Measurements from ENCODE around the gene NUMB. TPM values are rescaled to one million over a fixed set of nuclear protein-coding genes. Genes with fewer than 3 reads are reported as not detected.

Gene NUMB
- polyA plus RNA-seq, 1 donor from 2014 or later: 11.5 TPM

DNA sequence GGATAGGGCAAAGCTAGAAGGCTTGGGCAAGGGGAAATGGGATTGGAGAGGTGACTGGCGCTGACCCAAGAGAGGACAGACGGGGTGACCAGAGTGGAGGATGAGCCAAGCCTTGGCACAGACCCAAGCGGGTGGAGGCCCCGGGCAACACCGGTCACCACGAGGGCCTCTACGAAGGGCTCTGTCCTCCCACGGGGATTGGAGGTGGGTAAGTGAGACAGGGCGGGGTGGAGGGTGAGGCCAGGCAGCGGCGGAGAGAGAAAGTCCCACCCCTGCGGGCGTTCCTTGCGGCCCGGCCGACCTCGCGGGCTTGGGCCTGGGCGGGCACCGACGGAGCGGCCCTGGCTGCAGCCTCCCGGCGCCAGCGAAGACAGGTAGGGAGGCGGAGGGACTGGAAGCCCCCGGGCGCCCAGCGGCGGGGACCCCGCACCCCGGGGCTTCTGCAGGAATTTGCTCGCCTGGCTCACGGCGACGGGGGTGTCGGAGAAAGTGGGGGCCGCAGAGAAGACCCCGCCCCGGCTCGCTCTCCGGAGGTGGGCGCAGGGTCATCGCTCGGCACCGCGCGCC is 221.0 kb downstream of the NUMB start, which contains the start of gene PAPLN:
Gene PAPLN, plus strand, starts transcription at position 288 of the 567 bp plus-strand sequence. CDS start 2,273 bp downstream, outside the sequence.
- Histone ChIP-seq H3K27ac (ENCODE audit: low read length) (no peak within 1 kb of the TSS), H3K36me3 (ENCODE audit: insufficient read depth, low read length) (no peaks in the 10 kb centered on the region), H3K27me3 (ENCODE audit: insufficient read depth, low read depth, low read length) (peaks cover 47% of the 10 kb centered on the region), H3K9ac (ENCODE audit: low read length) (no peak within 1 kb of the TSS), H3K9me2 (ENCODE audit: insufficient read depth, low read length) (no peaks in the 10 kb centered on the region), H2AFZ (ENCODE audit: low read depth, low read length) (no peak within 1 kb of the TSS), H4K20me1 (ENCODE audit: insufficient read depth) (no peaks in the 10 kb centered on the region), H3F3A (ENCODE audit: insufficient read depth, low read length, poor library complexity, severe bottlenecking) (no peaks in the 10 kb centered on the region), H3K4me3 (ENCODE audit: low read length) (peak within 1 kb of the TSS; percentile 57), H3K9me3 (ENCODE audit: low read length) (no peaks in the 10 kb centered on the region), H3K4me2 (ENCODE audit: low read length) (no peak within 1 kb of the TSS), H3K79me2 (replicated peaks; ENCODE audit: insufficient read depth, low read length) (no peaks in the 10 kb centered on the region)
- TF ChIP-seq EZH2 (IDR thresholded peaks at IDR 0.05; ENCODE audit: borderline replicate concordance, insufficient read depth, low read length, poor library complexity, severe bottlenecking): no peak
- no peak for TF ChIP-seq POLR2AphosphoS5 (IDR thresholded peaks at IDR 0.05)
- no peak for TF ChIP-seq MXI1 (conservative IDR thresholded peaks at IDR 0.05; ENCODE audit: poor library complexity, severe bottlenecking)
- no peak for TF ChIP-seq RAD21 (conservative IDR thresholded peaks at IDR 0.05)
- TF ChIP-seq, protein P1, sequence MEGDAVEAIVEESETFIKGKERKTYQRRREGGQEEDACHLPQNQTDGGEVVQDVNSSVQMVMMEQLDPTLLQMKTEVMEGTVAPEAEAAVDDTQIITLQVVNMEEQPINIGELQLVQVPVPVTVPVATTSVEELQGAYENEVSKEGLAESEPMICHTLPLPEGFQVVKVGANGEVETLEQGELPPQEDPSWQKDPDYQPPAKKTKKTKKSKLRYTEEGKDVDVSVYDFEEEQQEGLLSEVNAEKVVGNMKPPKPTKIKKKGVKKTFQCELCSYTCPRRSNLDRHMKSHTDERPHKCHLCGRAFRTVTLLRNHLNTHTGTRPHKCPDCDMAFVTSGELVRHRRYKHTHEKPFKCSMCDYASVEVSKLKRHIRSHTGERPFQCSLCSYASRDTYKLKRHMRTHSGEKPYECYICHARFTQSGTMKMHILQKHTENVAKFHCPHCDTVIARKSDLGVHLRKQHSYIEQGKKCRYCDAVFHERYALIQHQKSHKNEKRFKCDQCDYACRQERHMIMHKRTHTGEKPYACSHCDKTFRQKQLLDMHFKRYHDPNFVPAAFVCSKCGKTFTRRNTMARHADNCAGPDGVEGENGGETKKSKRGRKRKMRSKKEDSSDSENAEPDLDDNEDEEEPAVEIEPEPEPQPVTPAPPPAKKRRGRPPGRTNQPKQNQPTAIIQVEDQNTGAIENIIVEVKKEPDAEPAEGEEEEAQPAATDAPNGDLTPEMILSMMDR (IDR thresholded peaks at IDR 0.05; ENCODE audit: poor library complexity, severe bottlenecking): no peak

DNA sequence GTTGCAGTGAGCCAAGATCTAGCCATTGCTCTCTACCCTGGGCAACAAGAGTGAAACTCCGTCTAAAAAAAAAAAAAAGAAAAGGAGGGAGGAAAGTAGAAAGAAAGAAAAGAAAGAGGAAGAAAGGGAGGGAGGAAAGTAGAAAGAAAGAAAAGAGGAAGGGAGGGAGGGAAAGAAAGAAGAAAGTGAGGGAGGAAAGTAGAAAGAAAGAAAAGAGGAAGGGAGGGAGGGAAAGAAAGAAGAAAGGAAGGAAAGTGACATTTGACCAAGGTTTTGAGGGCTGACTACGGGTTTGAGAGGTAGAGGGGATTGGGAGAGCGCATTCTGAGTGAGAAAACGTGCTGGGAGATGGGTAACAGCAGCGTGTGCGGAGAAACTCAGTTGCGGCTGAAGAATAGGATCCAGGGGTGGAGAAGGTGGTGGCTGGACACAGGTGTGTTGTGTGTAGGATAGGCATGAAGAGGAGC is 221.6 kb downstream of the NUMB start:
- Histone ChIP-seq H4K20me1 (ENCODE audit: insufficient read depth) (no peaks in the 10 kb centered on the region), H3K79me2 (replicated peaks; ENCODE audit: insufficient read depth, low read length) (no peaks in the 10 kb centered on the region), H3K36me3 (ENCODE audit: insufficient read depth, low read length) (no peaks in the 10 kb centered on the region), H3K4me2 (ENCODE audit: low read length) (no peak overlapping the region), H3K9me2 (ENCODE audit: insufficient read depth, low read length) (no peaks in the 10 kb centered on the region), H3K9me3 (ENCODE audit: low read length) (no peaks in the 10 kb centered on the region), H2AFZ (ENCODE audit: low read depth, low read length) (no peak overlapping the region), H3F3A (ENCODE audit: insufficient read depth, low read length, poor library complexity, severe bottlenecking) (no peaks in the 10 kb centered on the region), H3K27me3 (ENCODE audit: insufficient read depth, low read depth, low read length) (peaks cover 47% of the 10 kb centered on the region), H3K4me3 (ENCODE audit: low read length) (no peak overlapping the region), H3K9ac (ENCODE audit: low read length) (no peak overlapping the region), H3K27ac (ENCODE audit: low read length) (no peak overlapping the region)
- TF ChIP-seq POLR2AphosphoS5 (IDR thresholded peaks at IDR 0.05) (no peak), MXI1 (conservative IDR thresholded peaks at IDR 0.05; ENCODE audit: poor library complexity, severe bottlenecking) (no peak), SMC3 (conservative IDR thresholded peaks at IDR 0.05; ENCODE audit: poor library complexity) (no peak), RAD21 (conservative IDR thresholded peaks at IDR 0.05) (no peak), EZH2 (IDR thresholded peaks at IDR 0.05; ENCODE audit: borderline replicate concordance, insufficient read depth, low read length, poor library complexity, severe bottlenecking) (no peak), TAF1 (IDR thresholded peaks at IDR 0.05; ENCODE audit: low read depth) (no peak), EP300 (conservative IDR thresholded peaks at IDR 0.05; ENCODE audit: poor library complexity, severe bottlenecking) (no peak)
- TF ChIP-seq, protein P1 (IDR thresholded peaks at IDR 0.05; ENCODE audit: poor library complexity, severe bottlenecking): no peak

DNA sequence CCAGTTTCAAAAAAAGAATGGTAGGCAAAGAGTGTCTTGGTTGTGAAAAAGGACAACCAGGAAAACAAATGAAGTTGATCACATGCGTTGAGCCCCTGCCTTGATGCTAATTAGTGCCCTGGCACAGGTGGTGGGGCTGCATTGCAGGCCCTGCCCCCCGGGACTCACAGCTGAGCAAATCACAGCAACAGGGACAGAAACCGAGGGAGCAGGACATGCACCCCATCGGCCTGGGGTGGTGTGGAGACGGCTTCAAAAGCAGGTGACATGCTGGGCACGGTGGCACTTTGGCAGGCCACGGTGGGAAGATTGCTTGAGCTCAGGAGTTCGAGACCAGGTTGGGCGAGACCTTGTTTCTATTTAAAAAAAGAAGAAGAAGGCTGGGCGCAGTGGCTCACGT is 222.2 kb downstream of the NUMB start:
- peaks cover 47% of the 10 kb centered on the region for H3K27me3 ChIP-seq (ENCODE audit: insufficient read depth, low read depth, low read length)
- H3K4me2 ChIP-seq (ENCODE audit: low read length): peak overlapping the region; percentile 65
- no peaks in the 10 kb centered on the region for H4K20me1 ChIP-seq (ENCODE audit: insufficient read depth)
- H3K79me2 ChIP-seq (replicated peaks; ENCODE audit: insufficient read depth, low read length): no peaks in the 10 kb centered on the region
- TF ChIP-seq RAD21 (conservative IDR thresholded peaks at IDR 0.05) (no peak), EP300 (conservative IDR thresholded peaks at IDR 0.05; ENCODE audit: poor library complexity, severe bottlenecking) (no peak), POLR2AphosphoS5 (IDR thresholded peaks at IDR 0.05) (no peak), MXI1 (conservative IDR thresholded peaks at IDR 0.05; ENCODE audit: poor library complexity, severe bottlenecking) (no peak), TAF1 (IDR thresholded peaks at IDR 0.05; ENCODE audit: low read depth) (no peak), EZH2 (IDR thresholded peaks at IDR 0.05; ENCODE audit: borderline replicate concordance, insufficient read depth, low read length, poor library complexity, severe bottlenecking) (no peak), SMC3 (conservative IDR thresholded peaks at IDR 0.05; ENCODE audit: poor library complexity) (no peak)
- TF ChIP-seq, protein P1 (IDR thresholded peaks at IDR 0.05; ENCODE audit: poor library complexity, severe bottlenecking): no peak
- TF ChIP-seq, protein P2, sequence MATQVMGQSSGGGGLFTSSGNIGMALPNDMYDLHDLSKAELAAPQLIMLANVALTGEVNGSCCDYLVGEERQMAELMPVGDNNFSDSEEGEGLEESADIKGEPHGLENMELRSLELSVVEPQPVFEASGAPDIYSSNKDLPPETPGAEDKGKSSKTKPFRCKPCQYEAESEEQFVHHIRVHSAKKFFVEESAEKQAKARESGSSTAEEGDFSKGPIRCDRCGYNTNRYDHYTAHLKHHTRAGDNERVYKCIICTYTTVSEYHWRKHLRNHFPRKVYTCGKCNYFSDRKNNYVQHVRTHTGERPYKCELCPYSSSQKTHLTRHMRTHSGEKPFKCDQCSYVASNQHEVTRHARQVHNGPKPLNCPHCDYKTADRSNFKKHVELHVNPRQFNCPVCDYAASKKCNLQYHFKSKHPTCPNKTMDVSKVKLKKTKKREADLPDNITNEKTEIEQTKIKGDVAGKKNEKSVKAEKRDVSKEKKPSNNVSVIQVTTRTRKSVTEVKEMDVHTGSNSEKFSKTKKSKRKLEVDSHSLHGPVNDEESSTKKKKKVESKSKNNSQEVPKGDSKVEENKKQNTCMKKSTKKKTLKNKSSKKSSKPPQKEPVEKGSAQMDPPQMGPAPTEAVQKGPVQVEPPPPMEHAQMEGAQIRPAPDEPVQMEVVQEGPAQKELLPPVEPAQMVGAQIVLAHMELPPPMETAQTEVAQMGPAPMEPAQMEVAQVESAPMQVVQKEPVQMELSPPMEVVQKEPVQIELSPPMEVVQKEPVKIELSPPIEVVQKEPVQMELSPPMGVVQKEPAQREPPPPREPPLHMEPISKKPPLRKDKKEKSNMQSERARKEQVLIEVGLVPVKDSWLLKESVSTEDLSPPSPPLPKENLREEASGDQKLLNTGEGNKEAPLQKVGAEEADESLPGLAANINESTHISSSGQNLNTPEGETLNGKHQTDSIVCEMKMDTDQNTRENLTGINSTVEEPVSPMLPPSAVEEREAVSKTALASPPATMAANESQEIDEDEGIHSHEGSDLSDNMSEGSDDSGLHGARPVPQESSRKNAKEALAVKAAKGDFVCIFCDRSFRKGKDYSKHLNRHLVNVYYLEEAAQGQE (IDR thresholded peaks at IDR 0.05; ENCODE audit: borderline replicate concordance): no peak
- no peak overlapping the region for H2AFZ ChIP-seq (ENCODE audit: low read depth, low read length)
- no peaks in the 10 kb centered on the region for H3K9me2 ChIP-seq (ENCODE audit: insufficient read depth, low read length)
- H3K4me3 ChIP-seq (ENCODE audit: low read length): peak overlapping the region; percentile 54
- no peak overlapping the region for H3K27ac ChIP-seq (ENCODE audit: low read length)
- no peaks in the 10 kb centered on the region for H3F3A ChIP-seq (ENCODE audit: insufficient read depth, low read length, poor library complexity, severe bottlenecking)
- H3K9ac ChIP-seq (ENCODE audit: low read length): no peak overlapping the region
- H3K36me3 ChIP-seq (ENCODE audit: insufficient read depth, low read length): no peaks in the 10 kb centered on the region
- no peaks in the 10 kb centered on the region for H3K9me3 ChIP-seq (ENCODE audit: low read length)
